DOHH2 (cell line): ENCODE measurements around the gene KRTAP10-3.

Source experiments
- H3F3A ChIP-seq: fragments of 200-600 bp; sonication (generic), shearing (Covaris generic); 2 replicates; pipeline ENCODE4 v1.6.0; 2016; ENCODE audit warnings: antibody characterized with exemption, mild to moderate bottlenecking; ENCODE audit not compliant: control insufficient read depth, insufficient read depth
- H3K27ac ChIP-seq: fragments of 200-600 bp; sonication (generic); 2 replicates; pipeline ENCODE4 v1.5.1; 2014; ENCODE audit warnings: low read depth, mild to moderate bottlenecking, low read length, moderate library complexity
- H3K27me3 ChIP-seq: fragments of 200-600 bp; sonication (generic); 2 replicates; pipeline ENCODE4 v1.6.1; 2014; ENCODE audit warnings: mild to moderate bottlenecking, low read length, mixed read lengths; ENCODE audit not compliant: control insufficient read depth
- H3K36me3 ChIP-seq: fragments of 200-600 bp; sonication (generic); 2 replicates; pipeline ENCODE4 v1.6.1; 2014; ENCODE audit warnings: mild to moderate bottlenecking, low read length, moderate library complexity, mixed read lengths; ENCODE audit not compliant: control insufficient read depth
- H3K4me1 ChIP-seq: fragments of 200-600 bp; sonication (generic); 2 replicates; pipeline ENCODE4 v1.6.1; 2014; ENCODE audit warnings: mild to moderate bottlenecking, low read length, mixed read lengths; ENCODE audit not compliant: control insufficient read depth
- H3K4me2 ChIP-seq: fragments of 200-600 bp; sonication (generic); 2 replicates; pipeline ENCODE4 v1.6.0; 2014; ENCODE audit warnings: mild to moderate bottlenecking, low read length, moderate library complexity
- H3K4me3 ChIP-seq: fragments of 200-600 bp; sonication (generic); 2 replicates; pipeline ENCODE4 v1.5.1; 2014; ENCODE audit warnings: mild to moderate bottlenecking, low read length, mixed read lengths
- H3K79me2 ChIP-seq: fragments of 200-600 bp; sonication (generic); 2 replicates; pipeline ENCODE4 v1.6.1; 2014; ENCODE audit warnings: mild to moderate bottlenecking, low read length, mixed read lengths; ENCODE audit not compliant: control insufficient read depth
- H3K9me2 ChIP-seq: fragments of 200-600 bp; sonication (generic); replicated peaks from 2 replicates; pipeline ENCODE4 v1.6.1; 2014; ENCODE audit warnings: mild to moderate bottlenecking, low read length, mixed read lengths; ENCODE audit not compliant: control insufficient read depth
- H3K9me3 ChIP-seq: fragments of 200-600 bp; sonication (generic); 2 replicates; pipeline ENCODE4 v1.6.1; 2014; ENCODE audit warnings: antibody characterized with exemption, low read length, mixed read lengths; ENCODE audit not compliant: control insufficient read depth, insufficient read depth
- H4K20me1 ChIP-seq: fragments of 200-600 bp; sonication (generic); 2 replicates; pipeline ENCODE4 v1.6.0; 2014; ENCODE audit warnings: low read depth, mild to moderate bottlenecking, antibody characterized with exemption, low read length, moderate library complexity; ENCODE audit not compliant: control insufficient read depth, insufficient read depth
- CTCF ChIP-seq: fragments of 200-600 bp; sonication (generic); IDR thresholded peaks from one replicate; pipeline ENCODE4 v1.5.1; 2014; ENCODE audit warnings: antibody characterized with exemption, mild to moderate bottlenecking, low read depth, low read length; ENCODE audit not compliant: poor library complexity, severe bottlenecking
- EZH2phosphoT487 ChIP-seq: fragments of 200-600 bp; sonication (generic); IDR thresholded peaks from 2 replicates; pipeline ENCODE4 v1.6.1; 2017; ENCODE audit warnings: borderline replicate concordance, mild to moderate bottlenecking, antibody characterized with exemption, low read length, moderate library complexity, mixed read lengths

The KRTAP10-3 gene

GRCh38 chr21:44523567-44524413, 34.8 kb downstream of the KRTAP10-3 start:
- Histone ChIP-seq H3K9me3 (peaks cover 34% of the 10 kb centered on the region; the same call in 1 of the 2 replicates), H3F3A (no peaks in the 10 kb centered on the region), H3K4me2 (no peak overlapping the region), H4K20me1 (no peaks in the 10 kb centered on the region), H3K36me3 (no peaks in the 10 kb centered on the region), H3K4me1 (no peaks in the 10 kb centered on the region), H3K27me3 (no peaks in the 10 kb centered on the region), H3K9me2 (no peaks in the 10 kb centered on the region), H3K27ac (no peak overlapping the region), H3K4me3 (no peak overlapping the region), H3K79me2 (no peaks in the 10 kb centered on the region)
- TF ChIP-seq CTCF (no peak), EZH2phosphoT487 (no peak)

GRCh38 chr21:44522753-44523204, 35.8 kb downstream of the KRTAP10-3 start:
- no peak for TF ChIP-seq EZH2phosphoT487

GRCh38 chr21:44521928-44522752, 36.5 kb downstream of the KRTAP10-3 start:
- Histone ChIP-seq H3K27ac (no peak overlapping the region), H3K4me2 (no peak overlapping the region), H4K20me1 (no peaks in the 10 kb centered on the region), H3K9me2 (no peaks in the 10 kb centered on the region), H3K9me3 (peaks cover 34% of the 10 kb centered on the region; the same call in 1 of the 2 replicates), H3K79me2 (no peaks in the 10 kb centered on the region), H3K27me3 (no peaks in the 10 kb centered on the region), H3K4me3 (no peak overlapping the region), H3K4me1 (no peaks in the 10 kb centered on the region), H3K36me3 (no peaks in the 10 kb centered on the region), H3F3A (no peaks in the 10 kb centered on the region)
- TF ChIP-seq CTCF: no peak
- TF ChIP-seq EZH2phosphoT487: no peak

More at GRCh38 chr21:44522753-44523204, 35.8 kb downstream of the KRTAP10-3 start:
- H3K36me3 ChIP-seq: no peaks in the 10 kb centered on the region
- no peak overlapping the region for H3K27ac ChIP-seq
- H3K27me3 ChIP-seq: no peaks in the 10 kb centered on the region
- no peak overlapping the region for H3K4me2 ChIP-seq
- no peaks in the 10 kb centered on the region for H3K4me1 ChIP-seq
- H4K20me1 ChIP-seq: no peaks in the 10 kb centered on the region
- H3F3A ChIP-seq: no peaks in the 10 kb centered on the region
- no peak overlapping the region for H3K4me3 ChIP-seq
- peaks cover 34% of the 10 kb centered on the region; the same call in 1 of the 2 replicates for H3K9me3 ChIP-seq
- H3K79me2 ChIP-seq: no peaks in the 10 kb centered on the region
- H3K9me2 ChIP-seq: no peaks in the 10 kb centered on the region
